D721Med (cell line): Measurements from ENCODE around the gene C16orf90.

Experiments
- DNase-seq: peaks from one replicate; pipeline ENCODE4 v3.0.0; 2011; ENCODE audit warnings: low spot score; ENCODE audit not compliant: insufficient read length
- FAIRE-seq: peaks from 2 replicates; lab custom pipeline; 2011; peaks lifted over from hg19 to GRCh38; lab: Jason Lieb, UNC
- TF ChIP-seq, protein P1 (sequence below): IDR thresholded peaks from 2 replicates; pipeline ENCODE4 v1.5.1; 2012; ENCODE audit warnings: mild to moderate bottlenecking, control low read depth; ENCODE audit not compliant: insufficient read depth; ENCODE audit errors: missing control alignments

C16orf90 gene

DNA sequence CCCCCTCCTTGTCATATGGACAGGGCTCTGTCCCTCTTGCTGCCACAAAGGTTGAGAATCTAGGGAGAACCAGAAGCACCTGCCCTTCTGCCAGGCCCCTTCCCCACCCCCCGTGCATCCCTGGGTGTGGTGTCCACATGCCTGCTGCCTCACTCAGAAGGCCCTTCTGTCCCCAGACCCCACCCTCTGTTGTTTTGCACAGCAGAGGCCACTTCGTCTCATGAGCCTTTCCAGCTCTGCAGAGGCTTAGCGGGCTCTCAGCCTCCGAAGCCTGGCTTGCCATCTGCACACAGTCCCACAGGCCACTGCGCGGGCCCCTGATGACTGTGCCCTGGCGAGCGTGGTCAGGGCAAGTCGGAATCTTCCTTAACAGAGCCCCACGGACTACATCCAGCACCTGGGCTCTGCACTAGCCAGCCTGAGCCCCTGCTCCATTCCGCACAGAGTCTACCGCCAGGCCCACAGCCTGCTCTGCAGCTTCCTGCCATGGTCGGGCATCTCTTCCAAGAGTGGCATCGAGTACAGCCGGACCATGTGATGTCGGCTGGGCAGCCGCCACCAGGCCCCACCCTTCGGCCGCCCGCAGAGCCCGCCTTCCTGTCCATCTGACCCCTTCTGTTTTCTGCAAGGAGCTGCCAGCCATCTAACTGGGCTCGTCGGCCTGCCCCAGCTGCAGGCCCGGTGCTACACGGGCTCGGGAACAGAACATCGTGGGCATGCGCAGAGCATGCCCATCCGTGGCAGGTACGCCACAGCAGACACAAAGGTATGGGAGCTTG lies 10.8 kb downstream of the C16orf90 start:
- DNase-seq = peak; percentile 81
- TF ChIP-seq, protein P1, sequence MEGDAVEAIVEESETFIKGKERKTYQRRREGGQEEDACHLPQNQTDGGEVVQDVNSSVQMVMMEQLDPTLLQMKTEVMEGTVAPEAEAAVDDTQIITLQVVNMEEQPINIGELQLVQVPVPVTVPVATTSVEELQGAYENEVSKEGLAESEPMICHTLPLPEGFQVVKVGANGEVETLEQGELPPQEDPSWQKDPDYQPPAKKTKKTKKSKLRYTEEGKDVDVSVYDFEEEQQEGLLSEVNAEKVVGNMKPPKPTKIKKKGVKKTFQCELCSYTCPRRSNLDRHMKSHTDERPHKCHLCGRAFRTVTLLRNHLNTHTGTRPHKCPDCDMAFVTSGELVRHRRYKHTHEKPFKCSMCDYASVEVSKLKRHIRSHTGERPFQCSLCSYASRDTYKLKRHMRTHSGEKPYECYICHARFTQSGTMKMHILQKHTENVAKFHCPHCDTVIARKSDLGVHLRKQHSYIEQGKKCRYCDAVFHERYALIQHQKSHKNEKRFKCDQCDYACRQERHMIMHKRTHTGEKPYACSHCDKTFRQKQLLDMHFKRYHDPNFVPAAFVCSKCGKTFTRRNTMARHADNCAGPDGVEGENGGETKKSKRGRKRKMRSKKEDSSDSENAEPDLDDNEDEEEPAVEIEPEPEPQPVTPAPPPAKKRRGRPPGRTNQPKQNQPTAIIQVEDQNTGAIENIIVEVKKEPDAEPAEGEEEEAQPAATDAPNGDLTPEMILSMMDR = no peak
- FAIRE-seq = no peak

DNA sequence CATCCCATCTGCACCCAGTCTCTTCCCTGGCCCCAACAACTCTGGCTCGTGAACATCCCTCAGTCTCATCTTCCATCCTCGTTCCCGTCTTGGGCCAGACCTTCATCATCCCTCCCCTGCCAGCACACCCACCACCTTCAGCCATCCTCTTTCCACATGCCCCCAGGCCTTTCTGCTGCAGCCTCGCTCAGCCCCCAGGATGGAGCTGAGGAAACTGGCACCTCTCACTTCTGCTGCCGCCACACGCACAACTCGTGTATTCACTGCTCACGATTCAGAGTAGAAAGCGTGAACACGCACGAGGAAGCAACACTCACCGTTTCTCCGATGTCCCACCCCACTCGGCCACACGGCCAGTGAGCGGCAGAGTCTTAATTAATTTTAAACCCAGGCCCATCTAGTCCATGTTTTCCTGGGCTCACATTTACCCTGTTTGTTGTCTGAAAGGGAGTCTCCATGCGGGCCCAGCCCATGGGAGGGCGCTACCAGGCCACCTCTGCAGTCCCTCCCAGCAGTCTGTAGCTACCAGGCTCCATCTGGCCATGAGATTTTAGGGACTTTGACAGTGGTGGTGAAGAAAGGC lies 12.5 kb downstream of the C16orf90 start:
- TF ChIP-seq, protein P1 = no peak
- FAIRE-seq = no peak
- DNase-seq = no peak

DNA sequence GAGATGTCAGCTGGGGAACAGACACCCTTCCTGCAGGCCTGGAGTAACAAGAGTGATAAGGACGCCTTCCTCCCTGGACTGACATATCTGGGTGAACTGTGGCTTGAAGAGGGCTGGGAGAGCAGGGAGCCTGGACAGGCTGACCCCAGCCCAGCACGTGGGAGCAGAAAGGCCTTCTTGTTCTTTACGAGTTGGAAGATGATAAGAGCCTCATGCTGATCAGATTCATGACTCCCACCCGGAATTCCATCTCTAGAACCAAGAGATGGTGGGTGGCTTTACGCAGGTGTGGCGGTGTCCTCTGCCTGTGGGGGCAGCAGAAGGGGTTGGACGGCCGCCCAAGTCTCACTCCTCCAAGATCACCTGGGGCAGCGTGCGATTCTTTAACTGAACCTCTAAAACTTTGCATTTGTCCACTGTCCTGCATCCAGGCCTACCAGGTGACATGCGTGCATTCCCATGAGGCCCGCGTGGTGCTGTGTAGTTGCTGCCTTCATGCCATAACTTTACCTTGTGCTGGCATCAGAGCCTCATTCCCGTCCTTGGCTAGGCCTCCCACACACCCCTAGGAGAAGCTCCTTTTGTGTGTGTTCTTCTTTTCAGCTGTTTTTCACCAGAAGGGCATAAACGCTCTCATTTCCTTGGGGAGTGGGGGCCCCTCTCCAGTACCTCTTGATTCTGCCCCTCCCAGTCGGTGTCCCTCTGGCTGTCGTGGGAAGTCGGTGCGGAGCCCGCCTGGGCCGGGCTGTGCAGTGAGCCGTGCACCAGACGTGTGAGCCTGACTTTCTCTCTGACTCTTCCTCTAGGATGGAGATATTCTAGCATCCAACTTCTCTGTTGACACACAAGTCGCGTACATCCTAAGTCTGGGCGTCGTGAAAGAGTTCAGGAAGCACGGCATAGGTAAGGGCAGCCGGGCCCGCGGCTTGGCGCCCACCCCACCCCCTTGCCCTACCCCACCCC lies 13.3 kb downstream of the C16orf90 start:
- DNase-seq (no peak), FAIRE-seq (no peak)
- TF ChIP-seq, protein P1 = no peak

DNA sequence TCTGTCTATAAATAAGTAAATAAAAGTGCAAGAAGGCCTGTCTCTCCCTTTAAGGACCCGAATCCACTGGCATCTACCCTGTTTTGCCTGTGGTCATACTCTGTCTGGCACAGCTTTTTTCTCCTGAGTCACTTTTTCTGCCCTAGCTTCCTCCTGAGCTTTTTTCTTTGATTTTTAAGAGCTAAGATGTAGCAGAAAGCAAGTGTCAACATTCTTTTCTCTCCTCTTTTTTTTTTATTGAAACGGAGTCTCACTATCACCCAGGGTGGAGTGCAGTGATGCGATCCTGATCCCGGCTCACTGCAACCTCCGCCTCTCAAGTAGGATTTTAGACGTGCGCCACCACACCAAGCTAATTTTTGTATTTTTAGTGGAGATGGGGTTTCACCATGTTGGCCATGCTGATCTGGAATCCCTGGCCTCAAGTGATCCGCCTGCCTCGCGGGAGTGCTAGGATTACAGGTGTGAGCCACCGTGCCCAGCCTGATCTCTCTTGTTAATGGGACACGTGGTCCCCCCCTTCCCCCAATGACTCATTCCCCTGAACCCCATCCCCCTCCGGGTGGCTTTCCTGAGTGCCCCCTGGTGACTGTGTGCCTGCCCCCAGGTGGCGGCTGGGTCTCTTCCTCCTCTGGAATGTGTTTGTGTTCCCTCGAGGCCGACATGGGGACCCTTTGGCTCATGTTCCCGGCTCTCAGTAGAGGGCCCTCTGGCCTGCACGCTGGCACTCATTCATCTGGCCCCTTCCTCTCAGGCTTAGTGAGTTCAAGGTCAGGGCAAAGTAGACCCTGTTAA lies 14.2 kb downstream of the C16orf90 start:
- no peak for FAIRE-seq
- TF ChIP-seq, protein P1 = no peak
- no peak for DNase-seq

DNA sequence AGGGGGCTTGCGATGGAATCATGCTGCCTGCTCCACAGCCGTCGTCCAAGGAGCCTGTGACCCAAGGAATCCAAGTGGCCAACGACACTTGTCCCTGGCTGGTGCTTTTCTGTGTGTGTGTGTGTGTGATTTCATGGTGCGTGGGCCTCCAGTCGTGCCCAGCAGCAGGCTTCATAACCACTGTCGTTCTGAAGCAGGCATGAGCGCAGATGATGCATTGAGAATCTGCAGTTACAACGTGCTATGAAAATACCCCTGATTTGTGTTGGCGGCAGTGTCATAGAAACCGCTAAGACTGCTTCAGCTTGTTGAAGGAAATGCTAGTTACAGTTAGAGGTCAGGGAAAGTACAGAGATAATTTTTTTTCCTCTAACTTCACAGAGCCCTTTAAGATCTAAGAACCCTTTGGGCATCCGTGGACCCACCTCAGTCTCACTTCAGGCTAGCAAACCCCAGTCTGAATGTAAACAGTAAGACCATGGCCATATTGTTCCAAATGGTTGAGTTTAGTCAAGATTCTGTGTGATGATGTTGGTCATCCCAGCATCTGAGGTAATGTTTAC lies 15.6 kb downstream of the C16orf90 start:
- DNase-seq = no peak
- no peak for FAIRE-seq
- TF ChIP-seq, protein P1 = no peak

DNA sequence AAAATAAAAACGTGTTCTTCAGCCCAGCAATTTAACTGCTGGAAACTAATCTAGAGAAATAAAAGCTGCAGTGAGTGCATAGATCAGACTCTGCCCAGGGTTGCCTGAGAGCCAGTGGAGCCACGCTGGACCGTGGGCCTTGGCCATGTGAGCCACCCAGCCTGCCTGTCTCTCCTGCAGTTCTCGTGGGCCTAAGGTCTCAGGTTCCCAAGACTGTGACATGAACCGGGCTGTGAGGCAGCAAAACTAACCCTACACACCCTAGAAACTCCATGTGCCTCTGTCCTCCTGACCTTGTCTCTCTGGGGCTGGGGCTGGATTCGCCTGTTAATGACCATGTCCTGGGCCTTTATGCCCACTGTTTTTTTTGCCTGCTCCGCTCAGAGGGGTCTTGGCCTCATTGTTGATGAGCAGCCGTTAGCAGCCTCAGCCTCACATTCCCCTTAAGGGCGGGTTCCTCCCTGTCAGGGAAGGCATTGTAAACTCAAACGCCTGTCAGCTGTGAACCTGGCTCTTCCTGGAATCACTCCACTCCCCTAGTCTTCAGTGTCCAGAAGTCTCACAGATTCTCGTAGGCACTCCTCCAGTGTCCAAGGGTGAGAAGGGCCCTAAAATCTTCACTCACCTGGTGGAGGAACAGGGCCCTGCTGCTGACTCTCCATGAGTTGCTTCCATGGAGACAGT lies 16.9 kb downstream of the C16orf90 start:
- DNase-seq = no peak
- FAIRE-seq = no peak
- TF ChIP-seq, protein P1 = no peak
